ENCODE results near the gene RPS19BP1. TPM values are rescaled to one million over a fixed set of nuclear protein-coding genes. Genes with fewer than 3 reads are reported as not detected.

The RPS19BP1 gene
- total RNA-seq, 2 donors from 2014 or later = 186 to 264 TPM

- no peak for DNase-seq (ENCODE audit: low spot score)
- WGBS = 48% methylated on average over 6 of the region's 6 CpGs
- intact Hi-C loops (cut with DNase I) = no loop called here
- H3K4me1 ChIP-seq (replicated peaks) = no peaks in the 10 kb centered on the region
- no peaks in the 10 kb centered on the region for H3K36me3 ChIP-seq
- TF ChIP-seq CTCF (IDR thresholded peaks at IDR 0.05) (no peak), POLR2A (IDR thresholded peaks at IDR 0.05) (no peak), POLR2AphosphoS5 (IDR thresholded peaks at IDR 0.05) (no peak)
- H3K27ac ChIP-seq = no peak overlapping the region
- H3K9me3 ChIP-seq = no peaks in the 10 kb centered on the region
- no peaks in the 10 kb centered on the region for H3K27me3 ChIP-seq (replicated peaks; ENCODE audit: insufficient read depth)
- no peak overlapping the region for H3K4me3 ChIP-seq
These were observed 27.6 kb upstream of the RPS19BP1 start for GRCh38 chr22:39560127-39560526.

DNA sequence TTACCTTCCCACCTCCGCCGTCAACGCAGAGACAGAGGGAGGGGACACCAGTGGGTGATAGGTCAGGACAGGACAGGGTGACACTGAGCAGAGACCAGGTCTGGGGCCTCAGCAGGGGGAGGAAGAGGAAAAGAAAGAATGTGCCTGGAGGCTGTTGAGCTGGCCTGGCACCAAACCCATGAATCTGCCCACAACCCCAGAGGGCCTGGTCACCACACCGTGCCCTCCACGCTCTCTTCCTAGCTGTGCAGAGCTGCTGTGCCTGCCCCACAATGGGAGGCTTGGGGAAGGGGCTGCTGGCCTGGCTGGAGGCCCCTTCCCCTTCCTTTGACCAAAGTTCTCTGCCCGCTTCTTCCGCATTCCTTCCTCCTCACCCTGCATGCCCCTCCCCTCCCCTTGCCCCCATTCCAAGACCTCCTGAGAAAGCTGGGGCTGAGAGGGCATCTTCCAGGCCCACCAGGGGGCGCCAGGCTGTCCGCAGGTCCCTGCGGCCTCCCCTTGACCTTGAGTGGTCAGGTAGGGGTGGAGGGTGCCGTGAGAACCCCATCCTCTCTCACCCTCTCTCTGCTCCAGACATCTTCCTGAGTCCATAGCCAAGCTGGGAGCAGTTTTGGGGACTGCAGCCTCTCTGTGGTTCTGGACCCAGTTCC lies 27.0 kb upstream of the RPS19BP1 start:
- H3K36me3 ChIP-seq = no peaks in the 10 kb centered on the region
- DNase-seq (ENCODE audit: low spot score) = no peak
- peak in 3 of 4 experiments; percentile 8 to 10 (median 9) for TF ChIP-seq CTCF (IDR thresholded peaks at IDR 0.05)
- TF ChIP-seq POLR2A (IDR thresholded peaks at IDR 0.05) = no peak
- H3K27ac ChIP-seq = no peak overlapping the region
- H3K27me3 ChIP-seq (replicated peaks; ENCODE audit: insufficient read depth) = no peaks in the 10 kb centered on the region
- H3K4me1 ChIP-seq (replicated peaks) = no peaks in the 10 kb centered on the region
- 65% methylated on average over 11 of the region's 11 CpGs for WGBS
- no peak overlapping the region for H3K4me3 ChIP-seq
- no peaks in the 10 kb centered on the region for H3K9me3 ChIP-seq
- intact Hi-C loops (cut with DNase I) = loop anchor here (5.0 kb wide), 1 partner anchor 463 kb away; no protein-coding TSS in a partner anchor

DNA sequence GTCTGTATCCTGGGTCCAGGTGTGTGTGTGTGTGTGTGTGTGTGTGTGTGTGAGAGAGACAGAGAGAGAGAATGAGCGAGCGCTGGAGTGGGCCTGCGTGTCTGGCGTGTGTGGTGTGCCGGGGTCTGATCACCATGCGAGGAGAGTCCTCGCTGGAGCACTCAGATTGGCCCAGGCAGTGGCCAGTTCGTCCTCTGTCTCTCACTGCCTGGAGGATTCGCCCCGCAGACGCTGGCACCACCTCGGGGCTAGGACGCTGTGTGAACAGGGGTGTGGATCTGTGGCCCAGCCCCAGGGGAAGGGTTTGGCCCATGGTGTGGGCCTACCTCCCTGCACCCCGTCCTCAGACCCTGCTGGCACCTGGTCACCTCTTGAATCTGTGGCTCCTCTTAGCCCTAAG lies 26.4 kb upstream of the RPS19BP1 start:
- intact Hi-C loops (cut with DNase I) = loop anchor here (5.0 kb wide), 1 partner anchor 463 kb away; no protein-coding TSS in a partner anchor
- Histone ChIP-seq H3K36me3 (no peaks in the 10 kb centered on the region), H3K27me3 (replicated peaks; ENCODE audit: insufficient read depth) (no peaks in the 10 kb centered on the region), H3K4me1 (replicated peaks) (no peaks in the 10 kb centered on the region), H3K9me3 (no peaks in the 10 kb centered on the region), H3K27ac (no peak overlapping the region), H3K4me3 (no peak overlapping the region)
- TF ChIP-seq POLR2AphosphoS5 (IDR thresholded peaks at IDR 0.05) = no peak
- TF ChIP-seq CTCF (IDR thresholded peaks at IDR 0.05) = no peak
- WGBS = 83% methylated on average over 13 of the region's 14 CpGs
- DNase-seq (ENCODE audit: low spot score) = no peak

DNA sequence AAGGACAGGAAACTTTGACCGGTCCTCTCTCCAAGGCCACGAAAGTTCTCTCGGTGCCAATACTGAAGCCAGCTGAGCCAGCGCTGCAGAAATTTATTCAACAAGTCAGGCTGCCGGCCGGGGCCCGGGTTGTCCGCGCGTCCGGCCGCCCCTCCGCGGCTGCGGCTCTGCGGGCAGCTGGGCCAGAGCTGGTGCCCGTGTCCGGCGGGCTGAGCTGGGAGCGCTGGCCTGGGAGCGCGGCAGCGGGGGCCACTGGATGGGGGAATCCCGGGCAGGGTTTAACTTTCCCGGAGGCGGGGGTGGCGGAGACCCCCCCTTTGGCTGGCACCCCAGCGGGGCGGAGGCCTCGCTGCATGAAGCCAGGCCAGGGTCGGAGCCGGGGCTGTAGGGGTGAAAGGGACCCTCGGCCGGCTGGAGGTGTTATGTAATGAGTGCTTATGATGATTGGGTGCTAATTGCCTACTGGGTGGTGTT lies 25.7 kb upstream of the RPS19BP1 start:
- H3K4me1 ChIP-seq (replicated peaks) = no peaks in the 10 kb centered on the region
- H3K36me3 ChIP-seq = no peaks in the 10 kb centered on the region
- WGBS = 10% methylated on average over 33 of the region's 34 CpGs
- H3K9me3 ChIP-seq = no peaks in the 10 kb centered on the region
- H3K4me3 ChIP-seq = peak overlapping the region; percentile 22 to 32
- no peak for TF ChIP-seq CTCF (IDR thresholded peaks at IDR 0.05)
- no peak for TF ChIP-seq POLR2A (IDR thresholded peaks at IDR 0.05)
- no peak for TF ChIP-seq POLR2AphosphoS5 (IDR thresholded peaks at IDR 0.05)
- H3K27me3 ChIP-seq (replicated peaks; ENCODE audit: insufficient read depth) = no peaks in the 10 kb centered on the region
- DNase-seq (ENCODE audit: low spot score) = no peak
- intact Hi-C loops (cut with DNase I) = loop anchor here (5.0 kb wide), 1 partner anchor 464 kb away; no protein-coding TSS in a partner anchor
- no peak overlapping the region for H3K27ac ChIP-seq
